HG03571 (cell line): ENCODE data around the gene GTF2IRD1.
"Not testable (repeated sequence)": the region's sequence is repeated elsewhere in the genome, so short reads cannot be mapped to it uniquely, and the experiment has no call there.

Experiments
- ATAC-seq: cut with Tn5 transposase; IDR thresholded peaks from one replicate; pipeline ENCODE4 v1.9.1; 2021; ENCODE audit not compliant: unreplicated experiment

GTF2IRD1 gene

DNA sequence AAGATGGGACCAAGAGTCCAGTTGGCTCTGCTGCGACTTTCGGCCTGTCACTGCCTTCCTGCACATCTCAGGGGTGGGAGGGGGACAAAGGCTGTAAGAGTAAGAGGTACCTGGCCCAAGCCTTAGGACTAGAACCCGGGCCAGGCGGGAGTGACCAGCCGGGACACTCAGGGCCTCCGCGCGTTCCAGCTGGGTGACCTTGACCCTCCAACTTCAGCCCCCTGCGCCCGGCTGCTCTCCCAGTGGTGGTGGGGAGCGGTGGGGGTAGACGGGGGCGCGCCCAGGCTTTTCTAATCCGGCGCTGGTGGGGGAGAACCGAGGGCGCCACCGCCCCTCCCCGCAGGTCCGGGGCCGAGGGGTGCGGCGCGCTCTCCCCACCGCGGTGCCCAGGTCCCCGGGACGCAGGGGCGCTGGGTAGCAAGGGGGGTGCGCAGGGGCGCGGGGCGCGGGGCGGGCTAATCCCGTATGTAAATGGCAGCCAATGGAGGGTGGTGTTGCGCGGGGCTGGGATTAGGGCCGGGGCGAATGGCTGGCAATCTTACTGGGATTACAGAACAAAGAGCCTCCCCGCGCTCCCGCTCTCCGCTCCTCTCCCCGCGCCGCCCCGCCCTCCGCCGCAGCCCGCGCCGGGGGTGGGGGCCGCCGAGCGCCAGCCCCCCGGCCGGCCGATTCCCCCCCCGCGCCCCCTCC is at the start of gene GTF2IRD1:
Gene GTF2IRD1 (plus strand): TSS at position 585 of the 690 bp plus-strand sequence. CDS start 54,175 bp downstream, outside the sequence.
- ATAC-seq, result no peak

GRCh38 chr7:74404388-74404700 is 49.4 kb upstream of the GTF2IRD1 start:
- no peak for ATAC-seq

DNA sequence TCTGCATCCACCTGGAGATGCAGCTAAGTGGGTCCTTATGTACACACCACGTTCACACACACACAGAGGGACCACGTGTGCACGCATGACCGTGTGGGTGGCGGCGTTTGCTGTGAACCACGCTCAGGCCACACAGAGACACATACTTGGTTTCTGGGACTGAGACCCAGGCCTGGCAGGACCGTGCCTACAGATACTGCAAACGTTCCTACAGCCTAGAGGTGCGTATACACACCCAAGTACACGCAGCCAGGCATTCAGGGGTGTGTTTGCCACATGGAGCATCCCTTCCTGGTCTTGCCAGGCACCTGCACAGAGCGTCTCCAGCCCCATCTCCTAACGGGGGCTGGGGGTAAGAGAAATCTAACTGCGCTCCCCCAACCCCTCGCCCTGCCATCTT is 49.0 kb upstream of the GTF2IRD1 start:
- ATAC-seq, result no peak

DNA sequence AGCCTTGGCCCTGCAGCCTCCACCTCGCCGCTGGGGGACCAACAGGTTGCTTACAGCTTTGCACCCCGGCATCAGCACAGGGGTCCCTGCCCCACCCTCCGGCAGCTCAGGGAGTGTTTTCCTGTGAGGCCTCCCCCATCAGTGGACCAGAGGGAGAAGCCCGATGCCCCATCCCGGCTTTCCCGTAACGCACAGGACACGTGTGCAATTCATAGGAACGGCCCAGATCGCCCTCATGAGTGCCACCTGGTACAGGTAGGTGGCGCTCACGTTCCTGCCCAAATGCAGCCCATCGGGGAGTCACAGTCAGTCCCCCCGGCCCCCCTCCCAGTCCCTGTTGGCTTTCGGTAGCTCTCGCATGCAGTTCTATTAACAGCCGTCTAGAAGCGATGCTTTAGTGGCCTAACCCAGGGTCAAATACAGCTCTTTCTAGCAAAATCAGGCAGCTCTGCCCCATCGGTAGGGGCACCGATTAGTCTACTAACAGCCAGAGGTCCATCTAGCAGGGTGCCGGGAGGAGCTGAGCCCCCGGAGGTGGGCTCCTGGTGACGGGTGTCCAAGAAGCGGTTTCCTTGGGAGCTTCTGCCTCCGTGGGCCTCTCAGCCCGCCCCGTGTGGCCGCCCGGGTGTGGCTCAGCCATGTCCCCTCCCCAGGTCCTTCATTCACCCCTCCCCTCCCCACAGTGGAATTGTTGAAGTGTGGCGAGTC is 48.4 kb upstream of the GTF2IRD1 start:
- no peak for ATAC-seq

DNA sequence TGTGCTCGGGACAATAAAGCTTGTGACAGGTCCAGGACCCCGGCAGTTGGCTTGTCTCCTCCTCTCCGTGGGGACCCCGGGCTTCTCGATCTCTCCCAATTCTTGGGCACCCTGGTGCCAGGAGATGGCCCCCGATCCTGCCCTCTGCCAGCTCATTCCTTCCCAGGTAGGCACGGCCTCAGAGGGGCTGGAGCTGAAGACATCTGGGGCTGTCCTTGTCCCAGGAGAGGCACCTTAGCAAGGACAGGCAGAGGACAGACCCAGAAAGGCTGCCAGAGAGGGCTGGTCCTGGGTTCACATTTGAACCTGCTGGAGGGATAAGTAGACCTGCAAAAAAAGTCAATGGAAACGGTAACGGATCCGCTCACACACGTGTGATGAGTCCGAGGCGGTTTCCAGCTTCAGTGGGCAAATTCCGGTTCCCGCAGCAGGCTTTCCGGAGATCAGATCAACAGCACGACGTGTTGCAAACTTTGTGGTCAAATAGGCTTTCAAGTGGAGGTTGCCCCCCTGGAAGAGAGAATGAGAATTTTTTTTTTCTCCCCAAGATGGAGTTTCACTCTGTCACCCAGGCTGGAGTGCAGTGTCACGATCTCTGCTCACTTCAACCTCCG is 47.7 kb upstream of the GTF2IRD1 start:
- no peak for ATAC-seq

DNA sequence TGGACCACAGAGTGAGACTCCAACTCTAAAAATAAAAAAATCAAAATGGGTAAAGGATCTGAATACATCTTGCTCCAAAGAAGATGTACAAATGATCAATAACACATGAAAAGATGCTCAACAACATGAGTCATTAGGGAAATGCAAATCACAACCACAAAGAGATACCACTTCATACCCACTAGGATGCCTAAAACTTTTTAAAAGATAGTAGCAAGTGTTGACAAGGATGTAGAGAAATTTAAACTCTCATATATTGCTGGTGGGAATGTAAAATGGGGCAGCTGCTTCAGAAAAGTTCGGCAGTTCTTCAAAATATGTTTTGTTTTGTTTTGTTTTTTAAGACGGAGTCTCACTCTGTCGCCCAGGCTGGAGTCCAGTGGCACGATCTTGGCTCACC is 45.7 kb upstream of the GTF2IRD1 start:
- ATAC-seq, result no peak

DNA sequence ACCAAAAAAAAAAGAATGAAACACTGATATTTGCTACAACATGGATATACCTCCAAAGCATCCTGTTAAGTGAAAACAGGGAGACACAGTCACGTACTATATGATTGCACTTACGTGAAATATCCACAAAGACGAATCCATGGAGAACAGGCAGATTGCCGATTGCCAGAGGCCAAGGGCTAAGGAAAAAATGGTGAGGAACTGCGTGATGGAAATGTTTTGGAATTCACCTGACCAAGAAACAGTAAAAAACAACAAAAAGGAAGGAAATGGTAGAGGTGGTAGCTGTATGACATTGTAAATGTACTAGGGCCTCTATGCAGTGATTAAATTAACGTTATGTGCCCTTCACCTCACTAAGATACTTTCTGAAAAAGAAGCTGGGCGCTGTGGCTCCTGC is 44.1 kb upstream of the GTF2IRD1 start:
- no peak for ATAC-seq

- no peak for ATAC-seq
These were observed 42.9 kb upstream of the GTF2IRD1 start for GRCh38 chr7:74410772-74411171.

- not testable (repeated sequence) for ATAC-seq
These were observed 42.1 kb upstream of the GTF2IRD1 start for GRCh38 chr7:74411571-74411970.

GRCh38 chr7:74412056-74412455 is 41.6 kb upstream of the GTF2IRD1 start:
- no peak for ATAC-seq

DNA sequence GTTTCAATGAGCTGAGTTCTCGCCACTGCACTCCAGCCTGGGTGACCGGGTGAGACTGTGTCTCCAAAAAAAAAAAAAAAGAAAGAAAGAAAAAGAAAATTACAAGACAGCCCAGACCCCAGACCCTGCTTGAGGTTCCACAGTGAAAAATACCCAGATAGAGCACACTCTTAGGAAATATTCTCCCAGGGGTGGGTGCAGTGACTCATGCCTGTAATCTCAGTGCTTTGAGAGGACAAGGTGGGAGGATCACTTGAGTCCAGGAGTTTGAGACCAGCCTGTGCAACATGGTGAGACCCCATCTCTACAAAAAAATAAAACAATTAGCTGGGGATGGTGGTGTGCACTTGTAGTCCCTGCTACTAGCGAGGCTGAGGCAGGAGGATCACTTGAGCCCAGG is 41.1 kb upstream of the GTF2IRD1 start:
- no peak for ATAC-seq

GRCh38 chr7:74414595-74415333 is 38.9 kb upstream of the GTF2IRD1 start:
- ATAC-seq, result not testable (repeated sequence)

- no peak for ATAC-seq
These were observed 36.2 kb upstream of the GTF2IRD1 start for GRCh38 chr7:74417419-74417971.

- no peak for ATAC-seq
These were observed 35.6 kb upstream of the GTF2IRD1 start for GRCh38 chr7:74418076-74418475.

DNA sequence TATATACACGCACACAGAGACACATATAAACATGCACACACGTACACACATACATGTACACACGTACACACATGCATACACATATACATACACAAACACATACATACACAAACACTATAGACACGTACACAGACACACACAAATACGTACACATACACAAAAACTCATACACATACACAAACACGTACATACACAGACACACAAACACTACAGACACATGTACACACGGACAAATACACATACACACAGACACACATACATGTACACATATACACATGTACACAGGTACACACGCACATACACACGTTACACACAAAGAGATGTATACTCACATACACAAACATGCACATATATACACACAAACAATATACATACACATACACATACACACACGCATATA is 35.2 kb upstream of the GTF2IRD1 start:
- ATAC-seq, result no peak

- ATAC-seq, result not testable (repeated sequence)
These were observed 34.5 kb upstream of the GTF2IRD1 start for GRCh38 chr7:74419232-74419631.

DNA sequence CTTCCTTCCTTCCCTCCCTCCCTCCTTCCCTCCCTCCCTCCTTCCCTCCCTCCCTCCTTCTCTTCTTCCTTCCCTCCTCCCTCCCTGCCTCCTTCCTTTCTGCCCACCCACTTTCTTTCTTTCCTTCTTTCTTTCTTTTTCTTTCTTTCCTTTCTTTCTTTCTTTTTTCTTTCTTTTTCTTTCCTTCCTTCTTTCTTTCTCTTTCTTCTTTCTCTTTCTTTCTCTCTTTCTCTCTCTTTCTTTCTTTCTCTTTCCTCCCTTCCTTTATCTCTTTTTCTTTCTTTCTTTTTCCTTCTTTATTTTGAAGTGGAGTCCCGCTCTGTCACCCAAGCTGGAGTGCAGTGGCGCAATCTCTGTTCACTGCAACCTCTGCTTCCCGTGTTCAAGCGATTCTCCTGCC is 33.7 kb upstream of the GTF2IRD1 start:
- no peak for ATAC-seq

DNA sequence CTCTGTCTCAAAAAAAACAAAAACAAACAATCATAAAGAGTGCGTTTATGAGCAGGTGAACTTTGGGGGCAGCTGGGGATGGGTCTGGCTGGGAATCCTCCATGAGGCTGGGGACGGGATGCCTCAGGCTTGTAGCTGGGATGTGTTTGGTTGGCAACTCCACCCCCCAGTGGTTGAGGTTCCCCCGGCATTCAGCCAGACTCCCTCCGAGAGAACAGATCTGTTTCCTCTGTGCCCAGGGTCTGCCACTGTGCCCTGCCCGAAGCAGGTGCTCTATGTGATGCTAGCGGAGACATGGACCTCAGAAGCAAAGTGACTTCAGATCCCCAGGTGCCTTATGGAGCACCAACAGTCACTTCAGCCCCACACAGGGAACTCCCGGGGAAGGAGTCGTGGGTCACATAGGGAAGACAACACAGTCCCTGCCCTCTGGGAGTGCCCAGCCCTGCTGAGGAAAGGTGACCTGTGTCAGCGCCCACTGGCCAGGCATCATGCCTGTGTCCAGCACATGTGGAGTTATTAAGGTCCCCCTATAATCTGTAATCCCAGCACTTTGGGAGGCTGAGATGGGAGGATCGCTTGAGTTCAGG is 29.3 kb upstream of the GTF2IRD1 start:
- ATAC-seq, result no peak

- no peak for ATAC-seq
These were observed 25.7 kb upstream of the GTF2IRD1 start for GRCh38 chr7:74428023-74428422.

DNA sequence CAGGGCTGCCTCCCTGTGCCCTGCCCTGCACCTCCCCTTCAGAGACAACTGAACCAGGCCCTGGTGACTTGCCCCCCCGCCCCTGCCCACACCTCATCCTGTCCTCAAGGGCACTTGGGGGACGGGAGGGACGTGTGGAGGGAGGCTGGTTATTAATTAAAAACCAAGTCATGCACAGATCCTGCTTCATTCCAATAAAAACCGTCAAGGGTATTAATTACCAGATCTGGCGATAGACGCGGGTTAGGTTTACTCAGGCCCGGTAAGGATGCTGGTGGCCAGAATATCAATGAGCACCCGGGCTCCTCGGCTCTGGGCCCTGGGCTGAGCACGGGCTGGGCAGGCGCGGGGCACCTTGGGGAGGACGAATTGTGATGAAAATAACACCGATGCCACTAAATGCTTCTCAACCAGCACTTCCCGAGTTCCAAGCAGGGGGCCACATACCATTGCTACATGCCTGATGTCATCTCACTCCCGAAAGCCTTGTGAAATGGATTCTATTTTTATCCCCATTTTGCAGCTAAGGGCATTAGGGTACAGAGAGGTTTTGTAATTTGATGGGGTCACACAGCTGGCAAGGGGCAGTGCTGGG is 24.5 kb upstream of the GTF2IRD1 start:
- no peak for ATAC-seq

DNA sequence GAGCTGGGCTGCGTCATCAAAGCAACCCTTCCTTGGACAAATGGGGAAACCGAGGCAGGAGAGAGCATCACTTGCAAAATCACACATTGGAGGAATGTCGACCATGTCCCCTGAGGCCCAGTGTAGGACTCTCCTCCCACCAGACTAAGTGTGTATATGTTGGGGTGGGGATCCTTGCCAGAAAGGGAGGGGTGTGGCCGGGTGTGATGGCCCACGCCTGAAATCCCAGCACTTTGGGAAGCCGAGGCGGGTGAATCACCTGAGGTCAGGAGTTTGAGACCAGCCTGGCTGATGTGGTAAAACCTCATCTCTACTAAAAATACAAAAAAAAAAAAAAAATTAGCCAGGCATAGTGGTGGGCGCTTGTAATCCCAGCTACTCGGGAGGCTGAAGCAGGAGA is 23.3 kb upstream of the GTF2IRD1 start:
- ATAC-seq, result not testable (repeated sequence)
